HK-2 (cell line): Measurements from ENCODE around the gene LRP1B.

Experiments
- DNase-seq: peaks from one replicate; pipeline ENCODE4 v3.0.0-alpha.2; 2018; ENCODE audit not compliant: unreplicated experiment

The LRP1B gene

GRCh38 chr2:140627136-140627535, 1503.7 kb downstream of the LRP1B start:
- no peak for DNase-seq

GRCh38 chr2:140624200-140624599, 1506.6 kb downstream of the LRP1B start:
- no peak for DNase-seq

- DNase-seq, result no peak
Measured at GRCh38 chr2:140621583-140622362, 1509.0 kb downstream of the LRP1B start.

- DNase-seq, result no peak
Measured at GRCh38 chr2:140604788-140605187, 1526.0 kb downstream of the LRP1B start.

GRCh38 chr2:140604096-140604495, 1526.7 kb downstream of the LRP1B start:
- DNase-seq, result no peak

GRCh38 chr2:140603416-140603815, 1527.4 kb downstream of the LRP1B start:
- no peak for DNase-seq

GRCh38 chr2:140601801-140602200, 1529.0 kb downstream of the LRP1B start:
- no peak for DNase-seq

GRCh38 chr2:140601342-140601741, 1529.5 kb downstream of the LRP1B start:
- DNase-seq, result no peak

GRCh38 chr2:140600116-140600515, 1530.7 kb downstream of the LRP1B start:
- no peak for DNase-seq

- DNase-seq, result no peak
Measured at GRCh38 chr2:140597836-140598235, 1533.0 kb downstream of the LRP1B start.

GRCh38 chr2:140597205-140597604, 1533.6 kb downstream of the LRP1B start:
- DNase-seq, result no peak

GRCh38 chr2:140596447-140596846, 1534.4 kb downstream of the LRP1B start:
- no peak for DNase-seq

- no peak for DNase-seq
Measured at GRCh38 chr2:140595107-140595506, 1535.7 kb downstream of the LRP1B start.

- no peak for DNase-seq
Measured at GRCh38 chr2:140593132-140593531, 1537.7 kb downstream of the LRP1B start.

GRCh38 chr2:140589696-140590095, 1541.1 kb downstream of the LRP1B start:
- no peak for DNase-seq

- no peak for DNase-seq
Measured at GRCh38 chr2:140589273-140589672, 1541.5 kb downstream of the LRP1B start.

- DNase-seq, result peak; percentile 23
Measured at GRCh38 chr2:140586379-140586778, 1544.4 kb downstream of the LRP1B start.

GRCh38 chr2:140585016-140585415, 1545.8 kb downstream of the LRP1B start:
- DNase-seq, result no peak

GRCh38 chr2:140584471-140584870, 1546.3 kb downstream of the LRP1B start:
- DNase-seq, result no peak

GRCh38 chr2:140580532-140581151, 1550.2 kb downstream of the LRP1B start:
- DNase-seq, result no peak

- DNase-seq, result no peak
Measured at GRCh38 chr2:140577453-140577852, 1553.4 kb downstream of the LRP1B start.

- no peak for DNase-seq
Measured at GRCh38 chr2:140567734-140568133, 1563.1 kb downstream of the LRP1B start.

- no peak for DNase-seq
Measured at GRCh38 chr2:140565756-140566155, 1565.1 kb downstream of the LRP1B start.
